ENCODE data around the gene APP.

- TF ChIP-seq POLR2A (IDR thresholded peaks at IDR 0.05) (no peak), CTCF (IDR thresholded peaks at IDR 0.05) (no peak)
Observed at GRCh38 chr21:25955646-25956045, 214.9 kb downstream of the APP start.

Data from breast epithelium (tissue), 3 donors.